H54 (cell line): ENCODE measurements around the gene ASXL2.
A peak's percentile ranks its signal among the peaks of the same experiment; 100 is the strongest.

ENCODE experiments used
- DNase-seq: peaks from one replicate; pipeline ENCODE4 v3.0.0; 2011; ENCODE audit warnings: low spot score, mixed read lengths; ENCODE audit not compliant: insufficient read length
- FAIRE-seq: peaks from 3 replicates; lab custom pipeline; 2011; peaks lifted over from hg19 to GRCh38; lab: Jason Lieb, UNC
- POLR2A ChIP-seq: IDR thresholded peaks from 2 replicates; pipeline ENCODE4 v1.6.1; 2011; ENCODE audit warnings: low read depth, mild to moderate bottlenecking, low read length

ASXL2 gene

DNA sequence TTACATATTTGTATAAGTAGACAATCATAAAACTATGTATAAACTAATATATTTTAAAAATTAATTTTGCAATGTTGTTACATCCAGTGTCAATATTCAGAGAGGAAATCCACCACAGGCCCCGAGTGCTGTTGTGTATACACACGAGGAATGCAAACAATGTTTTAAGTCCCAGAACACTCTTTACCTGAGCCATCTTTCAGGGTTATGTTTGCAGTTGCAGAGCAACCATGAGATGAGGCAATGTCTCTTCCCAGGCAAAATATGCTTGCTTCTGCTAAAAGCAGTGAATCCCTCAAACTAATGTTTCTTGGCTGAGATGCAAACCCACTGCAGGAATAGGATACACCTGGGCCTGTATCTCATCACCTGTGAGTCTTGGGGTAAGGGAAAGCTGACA is 91.3 kb downstream of the ASXL2 start:
- peak; percentile 23 for FAIRE-seq
- no peak for DNase-seq
- no peak for TF ChIP-seq POLR2A

DNA sequence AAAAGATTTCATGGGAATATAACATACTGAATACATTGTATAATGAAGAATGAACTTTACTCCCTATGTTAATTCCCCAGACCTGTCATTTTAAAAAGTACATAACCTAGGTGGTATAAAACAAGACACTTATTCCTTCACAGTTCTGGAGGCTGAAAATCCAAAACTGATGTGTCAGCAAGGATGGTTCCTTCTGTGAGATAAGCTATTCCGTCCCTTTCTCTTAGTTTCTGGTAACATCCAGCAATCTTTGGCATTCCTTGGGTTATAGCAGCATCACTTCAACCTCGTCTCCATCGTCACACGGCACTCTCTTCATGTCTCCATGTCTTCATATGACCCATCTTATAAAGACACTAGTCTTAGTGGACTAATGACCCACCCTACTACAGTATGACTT is 93.9 kb downstream of the ASXL2 start:
- TF ChIP-seq POLR2A: no peak
- peak; percentile 36 for FAIRE-seq

DNA sequence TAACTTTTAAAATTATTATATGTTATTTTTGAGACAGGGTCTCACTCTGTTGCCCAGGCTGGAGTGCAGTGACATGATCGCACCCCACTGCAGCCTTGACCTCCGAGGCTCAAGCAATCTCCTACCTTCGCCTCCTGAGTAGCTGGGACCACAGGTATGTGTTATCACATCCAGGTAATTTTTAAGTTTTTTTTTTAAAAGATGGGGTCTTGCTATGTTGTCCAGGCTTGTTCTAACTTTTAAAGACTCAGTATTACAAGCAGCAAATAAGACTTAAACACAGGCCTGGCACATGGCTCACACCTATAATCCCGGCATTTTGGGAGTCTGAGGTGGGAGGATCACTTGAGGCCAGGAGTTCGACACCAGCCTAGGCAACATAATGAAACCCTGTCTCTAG is 101.2 kb downstream of the ASXL2 start:
- DNase-seq (no peak), FAIRE-seq (no peak)
- TF ChIP-seq POLR2A: no peak

More for the DNA sequence above, 93.9 kb downstream of the ASXL2 start:
- DNase-seq: no peak

DNA sequence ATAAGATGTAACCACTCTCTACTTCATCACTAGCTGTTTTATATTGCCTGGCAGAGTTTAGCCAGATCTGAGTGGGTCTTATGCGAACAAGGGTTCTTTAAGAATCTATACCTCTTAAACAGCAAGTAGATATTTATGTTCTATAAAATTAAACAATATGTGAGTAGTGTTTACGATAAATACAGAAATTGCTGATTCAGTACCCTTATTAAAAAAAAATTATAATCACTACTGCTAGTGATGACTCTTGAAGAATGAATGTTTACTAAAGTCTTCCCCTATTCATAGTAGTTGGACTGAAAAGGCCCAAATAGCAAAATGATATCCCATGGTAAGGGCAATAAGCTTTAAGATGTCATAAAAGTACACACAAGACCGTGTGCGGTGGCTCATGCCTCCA is 106.2 kb downstream of the ASXL2 start:
- DNase-seq (no peak), FAIRE-seq (no peak)
- no peak for TF ChIP-seq POLR2A

DNA sequence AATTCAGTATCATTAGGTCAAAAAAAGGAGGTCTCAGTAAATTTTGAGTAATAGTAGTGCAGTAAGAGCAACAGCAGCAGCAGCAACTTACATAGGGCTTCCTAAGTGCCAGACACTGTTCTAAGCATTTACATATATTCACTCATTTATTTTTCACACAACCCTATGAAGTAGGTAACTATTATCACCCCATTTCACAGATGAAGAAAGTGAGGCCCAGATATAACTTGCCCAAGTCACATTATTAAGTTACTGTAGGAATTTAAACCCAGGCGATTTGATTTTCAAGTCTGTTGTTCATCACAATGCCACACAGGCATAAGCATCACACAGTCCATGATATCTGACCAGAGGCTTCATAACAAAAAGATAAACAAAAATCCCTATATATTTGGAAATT is 114.7 kb downstream of the ASXL2 start:
- TF ChIP-seq POLR2A: no peak
- no peak for FAIRE-seq
- DNase-seq: no peak

- no peak for FAIRE-seq
Observed at GRCh38 chr2:25760297-25760696, 118.0 kb downstream of the ASXL2 start.

GRCh38 chr2:25758348-25758747 is 119.9 kb downstream of the ASXL2 start:
- DNase-seq: no peak
- TF ChIP-seq POLR2A: no peak
- FAIRE-seq: no peak

More at GRCh38 chr2:25760297-25760696, 118.0 kb downstream of the ASXL2 start:
- no peak for DNase-seq
- no peak for TF ChIP-seq POLR2A

DNA sequence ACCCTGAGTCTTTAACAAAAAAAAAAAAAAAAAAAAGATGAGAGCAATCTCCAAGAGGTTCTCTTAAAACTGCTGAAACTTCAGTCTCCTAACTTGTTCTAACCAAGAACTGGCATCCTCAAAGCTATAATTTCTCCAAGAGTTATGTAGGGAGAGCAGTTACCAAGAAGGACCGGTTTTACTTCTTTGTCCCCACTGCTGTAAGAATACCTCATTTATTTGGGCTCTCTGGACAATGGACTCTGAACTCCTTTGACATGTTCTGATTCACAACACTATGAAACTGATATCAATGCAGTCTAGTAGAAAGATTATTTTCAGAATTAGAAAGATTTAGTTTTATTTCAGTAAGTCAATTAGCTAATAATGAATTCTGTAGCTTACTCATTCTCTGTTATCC is 120.4 kb downstream of the ASXL2 start:
- DNase-seq (no peak), FAIRE-seq (no peak)
- no peak for TF ChIP-seq POLR2A

GRCh38 chr2:25756536-25756935 is 121.8 kb downstream of the ASXL2 start:
- TF ChIP-seq POLR2A: no peak
- DNase-seq (no peak), FAIRE-seq (no peak)

GRCh38 chr2:25749676-25750075 is 128.6 kb downstream of the ASXL2 start:
- no peak for TF ChIP-seq POLR2A
- DNase-seq: no peak
- FAIRE-seq: no peak

DNA sequence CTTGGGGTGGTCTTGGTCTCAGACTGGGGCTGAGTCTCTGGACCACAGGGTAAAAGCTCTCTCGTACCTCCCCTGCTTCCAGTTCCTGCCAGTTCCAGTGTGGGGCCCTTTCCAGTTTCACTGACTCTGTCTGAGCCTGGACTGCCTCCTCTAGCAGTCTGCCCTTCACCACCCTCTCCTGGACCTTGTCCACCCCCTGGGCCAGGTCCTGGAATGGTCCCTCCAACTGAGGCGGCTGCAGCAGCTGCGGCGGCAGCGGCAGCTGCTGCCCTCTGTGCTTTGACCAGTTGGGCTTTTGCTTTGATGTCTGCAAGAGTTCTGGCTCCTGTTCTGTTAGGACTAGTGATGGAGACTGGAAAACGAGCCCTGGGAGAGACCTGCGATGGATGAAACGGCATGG is 134.2 kb downstream of the ASXL2 start:
- FAIRE-seq (no peak), DNase-seq (no peak)
- TF ChIP-seq POLR2A: no peak

DNA sequence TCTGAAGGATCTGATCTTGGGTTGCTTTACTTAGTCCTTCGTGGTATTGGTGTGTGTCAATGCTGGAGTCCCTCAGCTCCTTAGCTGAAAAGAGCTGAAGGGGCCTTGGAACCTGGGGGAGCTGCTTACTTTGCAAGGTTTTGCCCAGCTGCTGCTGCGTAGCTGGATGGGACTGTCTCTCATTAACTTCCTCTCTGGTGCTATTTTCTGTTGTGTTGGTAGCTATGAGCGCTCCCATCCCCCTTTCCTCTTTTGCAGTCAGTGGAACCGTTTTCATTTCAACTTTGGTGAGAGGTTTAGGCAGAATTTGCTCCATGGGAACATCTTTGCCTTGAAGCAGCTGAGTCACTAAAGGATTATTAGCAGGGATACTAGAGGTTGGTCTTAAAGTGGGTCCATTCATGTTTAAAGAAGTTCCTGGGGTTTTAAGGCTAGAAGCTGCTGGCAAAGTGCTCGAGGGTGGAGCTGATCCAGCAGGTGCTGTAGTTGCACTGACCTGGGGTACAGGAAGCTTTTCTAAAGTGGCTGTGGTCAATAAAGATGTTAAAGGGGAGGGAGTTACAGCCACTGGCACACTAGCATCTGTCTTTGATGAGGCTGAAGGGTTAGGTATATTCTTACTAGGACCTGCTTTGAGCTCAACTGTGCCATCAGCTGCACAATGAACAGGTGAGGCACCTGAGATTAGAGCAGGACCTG is 135.0 kb downstream of the ASXL2 start:
- FAIRE-seq: no peak
- DNase-seq: no peak
- TF ChIP-seq POLR2A: no peak

- no peak for DNase-seq
- TF ChIP-seq POLR2A: no peak
Observed at GRCh38 chr2:25742501-25742900, 135.8 kb downstream of the ASXL2 start.

DNA sequence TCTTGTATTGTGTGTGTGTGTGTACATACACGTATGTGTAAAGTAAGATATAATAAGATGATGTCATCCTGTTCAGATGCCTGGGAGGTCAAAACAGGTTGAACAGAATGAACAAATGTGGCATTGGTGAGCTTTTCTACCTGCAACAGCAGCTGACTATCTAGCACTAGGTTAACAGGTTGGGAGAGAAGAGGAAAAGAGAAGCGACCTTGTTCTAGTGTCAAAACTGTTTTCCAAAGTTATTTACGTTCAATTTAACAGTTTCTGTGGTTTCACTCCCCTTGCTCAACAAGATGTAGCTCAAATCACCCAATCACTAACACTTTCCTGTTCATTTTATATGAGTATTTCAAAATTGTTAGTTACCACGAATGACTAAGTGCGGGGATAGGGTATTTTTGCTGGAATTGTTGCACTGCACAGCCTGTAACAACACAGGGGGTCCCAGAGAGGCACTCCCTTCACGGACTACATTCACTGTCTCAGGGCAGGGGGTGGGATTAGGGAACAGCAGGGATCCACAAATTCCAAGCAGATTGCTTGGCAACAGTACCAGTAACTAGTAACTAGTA is 137.4 kb downstream of the ASXL2 start:
- peak; percentile 86 for FAIRE-seq
- TF ChIP-seq POLR2A: no peak
- DNase-seq: peak; percentile 17

More at GRCh38 chr2:25742501-25742900, 135.8 kb downstream of the ASXL2 start:
- FAIRE-seq: peak; percentile 6
